ENCODE data around the gene SERINC2. TPM values are rescaled to one million over a fixed set of nuclear protein-coding genes. Genes with fewer than 3 reads are reported as not detected.
A peak's percentile ranks its signal among the peaks of the same experiment; 100 is the strongest.

The SERINC2 gene
- total and polyA plus RNA-seq, 8 donors = 12.3 to 114 (median 66.0) TPM

DNA sequence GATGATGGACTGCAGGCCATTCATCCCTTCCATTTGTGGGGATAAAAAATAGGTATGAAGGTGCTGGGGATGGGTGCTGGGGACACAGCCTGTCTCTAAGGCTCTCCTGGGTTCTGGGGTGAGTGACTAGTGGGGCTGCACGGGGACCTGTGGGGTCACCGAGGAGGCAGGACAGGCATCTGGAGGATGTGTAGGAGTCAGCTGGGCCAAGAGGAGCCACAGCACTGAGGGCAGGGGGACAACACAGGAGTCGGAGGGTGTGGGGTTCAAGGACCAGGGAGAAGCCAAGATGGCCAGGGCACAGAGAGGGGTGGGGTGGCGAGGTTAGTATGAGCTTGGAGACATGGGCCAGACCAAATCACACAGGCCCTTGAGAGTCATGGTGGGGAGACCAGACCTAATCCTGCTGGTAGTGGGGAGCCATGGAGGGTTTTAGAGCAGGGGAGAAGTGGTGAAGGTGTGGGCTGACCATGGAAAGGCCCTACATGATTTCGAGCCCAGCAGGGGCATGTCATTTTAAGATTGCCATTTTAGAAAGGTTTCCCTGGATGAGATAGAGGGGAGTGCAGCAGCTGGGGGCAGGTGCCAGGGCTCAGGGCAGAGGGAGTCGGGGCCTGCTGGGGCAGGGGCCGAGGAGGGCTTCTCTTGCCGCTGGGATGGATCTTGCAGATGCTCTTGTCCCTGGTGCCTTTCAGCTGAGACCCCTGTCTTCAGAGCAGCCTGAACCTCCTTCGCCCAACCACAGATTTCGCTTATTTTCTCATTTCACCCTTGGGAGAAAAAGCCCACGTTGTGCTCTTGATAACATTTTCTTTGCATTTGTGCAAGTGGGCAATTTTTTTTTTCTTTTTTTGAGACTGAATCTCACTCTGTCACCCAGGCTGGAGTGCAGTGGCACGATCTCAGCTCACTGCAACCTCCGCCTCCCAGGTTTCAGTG, 22.7 kb downstream of the SERINC2 start:
- Histone ChIP-seq H3K27me3 (no peaks in the 10 kb centered on the region), H3K4me3 (no peak overlapping the region), H3K36me3 (peaks cover 0 to 19% (median 8%) of the 10 kb centered on the region in 4 donors), H3K4me1 (no peaks in the 10 kb centered on the region), H3K9me3 (no peaks in the 10 kb centered on the region), H3K27ac (no peak overlapping the region)
- intact Hi-C loops (cut with DNase I; ENCODE audit: low total_unique reads) = no loop called here
- TF ChIP-seq POLR2A (IDR thresholded peaks at IDR 0.05) (no peak), POLR2AphosphoS5 (IDR thresholded peaks at IDR 0.05) (no peak), EP300 (IDR thresholded peaks at IDR 0.05) (no peak)
- TF ChIP-seq, protein P1, sequence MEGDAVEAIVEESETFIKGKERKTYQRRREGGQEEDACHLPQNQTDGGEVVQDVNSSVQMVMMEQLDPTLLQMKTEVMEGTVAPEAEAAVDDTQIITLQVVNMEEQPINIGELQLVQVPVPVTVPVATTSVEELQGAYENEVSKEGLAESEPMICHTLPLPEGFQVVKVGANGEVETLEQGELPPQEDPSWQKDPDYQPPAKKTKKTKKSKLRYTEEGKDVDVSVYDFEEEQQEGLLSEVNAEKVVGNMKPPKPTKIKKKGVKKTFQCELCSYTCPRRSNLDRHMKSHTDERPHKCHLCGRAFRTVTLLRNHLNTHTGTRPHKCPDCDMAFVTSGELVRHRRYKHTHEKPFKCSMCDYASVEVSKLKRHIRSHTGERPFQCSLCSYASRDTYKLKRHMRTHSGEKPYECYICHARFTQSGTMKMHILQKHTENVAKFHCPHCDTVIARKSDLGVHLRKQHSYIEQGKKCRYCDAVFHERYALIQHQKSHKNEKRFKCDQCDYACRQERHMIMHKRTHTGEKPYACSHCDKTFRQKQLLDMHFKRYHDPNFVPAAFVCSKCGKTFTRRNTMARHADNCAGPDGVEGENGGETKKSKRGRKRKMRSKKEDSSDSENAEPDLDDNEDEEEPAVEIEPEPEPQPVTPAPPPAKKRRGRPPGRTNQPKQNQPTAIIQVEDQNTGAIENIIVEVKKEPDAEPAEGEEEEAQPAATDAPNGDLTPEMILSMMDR (IDR thresholded peaks at IDR 0.05) = no peak
- WGBS, 5 donors = 80 to 85% (median 81%) methylated on average over 13 of the region's 13 CpGs
- peak in 1 of 2 donors; percentile 23 for DNase-seq

DNA sequence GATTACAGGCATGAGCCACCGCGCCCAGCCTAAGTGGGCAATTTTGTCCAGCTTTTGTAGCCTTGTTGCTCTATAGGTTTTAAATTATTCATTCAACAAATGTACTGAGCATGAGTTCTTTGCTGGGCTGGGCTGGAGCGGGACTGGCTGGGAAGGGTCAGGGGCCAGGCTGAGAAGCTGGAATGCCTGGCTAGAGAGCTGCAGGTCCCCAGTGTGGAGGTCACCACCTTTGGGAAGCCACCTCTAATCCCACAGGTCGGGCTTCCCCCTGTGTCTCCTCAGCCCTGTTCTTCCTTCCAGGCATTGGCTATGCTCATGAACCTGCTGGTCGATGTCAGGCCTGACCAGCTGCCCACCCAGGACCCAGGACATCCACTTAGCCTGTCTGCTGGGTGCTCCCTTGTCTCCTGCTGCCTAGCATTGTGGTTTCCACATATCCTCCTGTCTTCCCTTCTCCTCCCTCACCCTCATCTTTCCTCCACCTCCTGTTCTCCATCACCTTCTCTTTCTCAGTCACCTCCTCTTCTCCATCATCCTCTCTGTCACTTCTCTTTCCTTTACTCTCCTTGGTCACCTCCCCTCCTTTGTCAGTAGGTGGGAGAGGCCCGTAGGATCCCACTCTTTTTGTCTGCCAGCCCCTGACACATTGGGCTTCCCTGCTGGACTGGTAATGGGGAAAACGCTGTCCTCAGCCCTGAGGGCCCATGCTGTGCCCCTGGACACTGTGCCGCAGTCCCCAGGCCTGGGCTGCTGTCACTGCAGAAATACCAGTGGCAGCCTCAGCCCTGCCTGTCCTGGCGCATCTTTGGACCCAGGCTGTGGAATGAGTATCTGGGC, 23.8 kb downstream of the SERINC2 start:
- Histone ChIP-seq H3K4me3 (no peak overlapping the region), H3K27me3 (no peaks in the 10 kb centered on the region), H3K27ac (no peak overlapping the region), H3K36me3 (peaks cover 0 to 19% (median 8%) of the 10 kb centered on the region in 4 donors), H3K4me1 (no peaks in the 10 kb centered on the region), H3K9me3 (no peaks in the 10 kb centered on the region)
- 75 to 81% (median 79%) methylated on average over 9 of the region's 9 CpGs for WGBS, 5 donors
- intact Hi-C loops (cut with DNase I; ENCODE audit: low total_unique reads) = no loop called here
- TF ChIP-seq, protein P1 (IDR thresholded peaks at IDR 0.05) = no peak
- TF ChIP-seq POLR2AphosphoS5 (IDR thresholded peaks at IDR 0.05) (no peak), EP300 (IDR thresholded peaks at IDR 0.05) (no peak), POLR2A (IDR thresholded peaks at IDR 0.05) (no peak)
- DNase-seq = no peak

DNA sequence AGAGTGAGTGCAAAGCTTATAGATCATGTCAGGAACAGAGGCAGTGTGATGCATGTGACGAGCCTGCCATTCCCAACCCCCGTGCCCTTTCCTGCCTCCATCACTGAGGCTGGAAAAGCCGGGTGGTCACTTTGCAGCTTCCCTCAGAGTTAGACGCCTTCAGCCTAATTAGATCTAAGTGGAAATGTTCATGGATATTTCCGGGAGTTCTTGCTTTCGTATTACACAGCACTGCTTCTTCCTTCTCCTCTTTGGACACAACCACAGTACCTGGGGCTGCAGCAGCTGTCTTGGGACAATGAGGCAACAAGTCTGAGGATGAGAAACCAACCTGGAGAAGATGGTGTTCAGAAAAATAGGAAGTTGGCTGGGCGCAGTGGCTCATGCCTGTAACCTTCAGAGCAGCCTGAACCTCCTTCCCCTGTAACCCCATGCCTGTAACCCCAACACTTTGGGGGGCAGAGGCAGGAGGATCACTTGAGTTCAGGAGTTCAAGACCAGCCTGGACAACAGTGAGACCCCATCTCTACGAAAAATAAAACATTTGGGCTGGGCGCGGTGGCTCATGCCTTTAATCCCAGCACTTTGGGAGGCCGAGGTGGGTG, 24.5 kb downstream of the SERINC2 start:
- no peak for DNase-seq
- intact Hi-C loops (cut with DNase I; ENCODE audit: low total_unique reads) = no loop called here

More for the DNA sequence above, 24.5 kb downstream of the SERINC2 start:
- WGBS, 5 donors = 71 to 84% (median 80%) methylated on average over 11 of the region's 11 CpGs
- no peaks in the 10 kb centered on the region for H3K4me1 ChIP-seq
- no peak overlapping the region for H3K4me3 ChIP-seq
- no peak overlapping the region for H3K27ac ChIP-seq
- peaks cover 0 to 19% (median 8%) of the 10 kb centered on the region in 4 donors for H3K36me3 ChIP-seq
- no peaks in the 10 kb centered on the region for H3K27me3 ChIP-seq
- no peaks in the 10 kb centered on the region for H3K9me3 ChIP-seq
- TF ChIP-seq POLR2AphosphoS5 (IDR thresholded peaks at IDR 0.05) = no peak
- TF ChIP-seq, protein P1 (IDR thresholded peaks at IDR 0.05) = no peak
- TF ChIP-seq EP300 (IDR thresholded peaks at IDR 0.05) = no peak
- no peak for TF ChIP-seq POLR2A (IDR thresholded peaks at IDR 0.05)
